Fibroblast of lung (primary cell): ENCODE measurements around the gene DMAC1.

ENCODE experiments used
- CTCF ChIP-seq, 2 donors: IDR thresholded peaks in 1 of 2; conservative IDR thresholded peaks in 1 of 2; 1 replicate in 1 of 2; 2 replicates in 1 of 2; pipeline ENCODE4 v1.5.1; 2011 to 2012; ENCODE audit warnings: low read length in 2 of 2, control low read depth in 1 of 2, inconsistent platforms in 1 of 2, low read depth in 1 of 2, mild to moderate bottlenecking in 1 of 2
- EZH2 ChIP-seq: IDR thresholded peaks from 2 replicates; pipeline ENCODE4 v1.5.1; 2012; ENCODE audit warnings: low read length, control low read depth, mild to moderate bottlenecking; ENCODE audit errors: missing control alignments

DNA sequence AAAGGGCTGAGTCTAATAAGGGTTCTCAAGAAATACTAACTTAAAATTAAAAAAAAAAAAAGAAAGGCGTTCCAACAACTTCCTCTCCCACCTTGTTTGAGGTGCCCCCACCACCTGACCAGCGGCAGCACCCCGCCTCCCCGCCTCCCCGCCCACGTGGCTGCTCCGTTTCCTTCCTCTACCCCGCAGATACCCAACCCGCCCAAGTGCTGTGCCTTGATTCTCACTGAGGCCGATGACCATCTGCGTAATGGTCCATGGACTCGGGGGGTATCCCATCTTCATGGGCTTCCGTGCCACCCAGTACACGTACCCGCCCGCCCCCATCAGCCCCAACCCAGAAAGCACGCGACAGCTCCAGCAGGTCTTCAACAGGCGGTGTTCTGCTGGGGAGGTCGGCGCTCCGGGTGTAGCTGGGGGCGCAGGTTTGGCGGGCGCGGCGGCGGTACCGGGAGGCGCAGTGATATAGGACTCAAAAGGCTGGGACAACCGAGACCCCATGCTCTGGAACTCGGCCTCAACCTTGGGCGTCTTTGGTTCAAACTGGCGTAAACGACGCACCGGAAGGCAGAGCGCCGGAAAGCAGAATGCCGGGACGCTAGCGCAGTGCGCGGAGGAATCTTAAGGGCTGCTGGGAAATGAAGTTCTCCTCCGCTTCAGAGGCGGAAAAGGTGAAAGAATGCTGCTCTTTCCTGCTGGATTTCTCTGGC is at the start of gene DMAC1:
- TF ChIP-seq CTCF (conservative IDR thresholded peaks at IDR 0.05 in 1 of 2, IDR thresholded peaks at IDR 0.05 in 1 of 2; ENCODE audit: low read depth in 1 of 2, low read length in 2 of 2) (no peak), EZH2 (no peak)
